Pons (tissue), 1 donor: ENCODE data around the gene ENOX1.

Experiments used
- DNase-seq: peaks from one replicate; pipeline ENCODE4 v3.0.0-alpha.2; 2016; ENCODE audit warnings: low spot score

The ENOX1 gene

DNA sequence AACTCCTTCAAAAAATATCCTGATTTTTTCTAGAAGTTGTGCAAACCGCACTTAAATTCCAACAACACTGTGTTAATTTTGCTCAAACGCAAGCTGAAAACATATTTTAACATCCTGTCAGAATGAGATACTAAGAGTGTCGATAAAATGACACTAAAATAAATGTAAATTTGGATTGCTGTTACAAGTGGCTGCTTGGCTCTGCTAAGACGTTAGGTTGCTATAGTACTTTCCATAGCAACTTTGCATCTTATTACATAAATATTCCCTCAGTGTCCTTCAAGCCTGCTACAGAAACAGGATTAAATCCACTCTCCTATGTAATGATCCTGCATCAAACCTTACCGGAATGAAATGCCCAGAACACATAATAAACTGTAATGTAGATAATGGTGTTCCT lies 471.2 kb downstream of the ENOX1 start:
- no peak for DNase-seq

- no peak for DNase-seq
Measured at GRCh38 chr13:43309311-43309710, 477.5 kb downstream of the ENOX1 start.

DNA sequence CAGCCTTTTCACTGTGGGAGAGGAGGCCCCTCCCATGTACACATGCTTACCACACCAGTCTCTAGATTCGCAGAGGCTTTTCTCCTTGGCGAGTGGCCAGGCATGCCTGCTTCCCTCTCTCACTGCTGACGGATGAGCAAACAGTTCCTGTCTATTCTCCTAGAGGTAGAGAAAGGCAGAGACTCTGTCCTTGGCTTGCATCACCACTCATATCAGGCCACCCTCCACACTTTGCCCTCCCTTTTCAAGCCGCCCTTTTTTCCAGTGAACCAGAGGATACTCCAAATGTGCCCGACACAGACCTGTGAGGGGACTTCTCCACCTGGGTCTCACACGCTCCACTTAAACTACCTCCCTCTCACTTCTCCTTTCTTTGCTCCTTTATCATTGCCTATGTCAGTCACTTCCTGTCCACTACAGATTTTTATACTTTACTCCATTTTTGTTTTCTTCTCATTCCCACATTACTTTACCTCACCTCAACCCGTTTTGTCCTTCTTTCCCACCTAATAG lies 478.8 kb downstream of the ENOX1 start:
- peak; percentile 67 for DNase-seq

- peak; percentile 28 for DNase-seq
Measured at GRCh38 chr13:43307221-43307920, 479.4 kb downstream of the ENOX1 start.

DNA sequence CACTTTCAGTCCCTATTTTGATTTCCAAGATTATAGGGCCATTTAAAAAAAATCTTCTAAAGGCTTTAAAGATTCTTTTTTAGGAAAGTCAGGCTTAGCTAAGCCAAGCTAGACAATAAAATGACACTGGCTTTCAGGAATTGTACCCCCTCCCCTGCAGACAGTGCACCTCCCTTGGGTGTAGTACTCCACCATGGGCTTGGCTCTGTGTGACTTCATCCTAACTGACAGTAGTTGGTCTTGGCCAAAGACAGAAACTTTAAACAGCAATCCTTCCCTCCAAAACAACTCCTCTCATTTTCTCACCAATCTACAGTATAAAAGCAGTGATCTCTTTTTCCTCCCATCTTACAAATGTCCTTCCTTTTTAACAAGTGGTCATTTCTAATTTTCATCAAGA lies 480.4 kb downstream of the ENOX1 start:
- DNase-seq, result no peak

GRCh38 chr13:43305416-43305815 lies 481.4 kb downstream of the ENOX1 start:
- DNase-seq, result no peak

DNA sequence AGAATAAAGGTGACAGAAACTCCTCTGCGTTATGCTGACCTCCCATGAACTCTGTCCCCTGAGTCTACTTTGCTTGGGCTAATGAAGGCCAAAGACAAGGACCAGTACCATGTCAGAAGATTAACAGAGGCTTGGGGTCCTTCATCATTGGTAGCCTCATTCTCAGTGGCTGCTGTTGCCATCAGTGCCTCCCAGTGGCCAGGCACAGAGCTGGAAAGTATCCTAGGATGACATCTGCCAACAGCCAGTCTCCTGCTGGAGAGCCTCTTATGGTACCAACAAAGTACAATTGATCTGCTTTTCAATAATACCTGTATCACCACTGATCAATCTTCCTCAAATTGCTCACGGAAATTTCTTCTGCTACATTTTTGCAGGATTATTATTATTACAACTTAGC lies 481.8 kb downstream of the ENOX1 start:
- DNase-seq, result peak; percentile 41

DNA sequence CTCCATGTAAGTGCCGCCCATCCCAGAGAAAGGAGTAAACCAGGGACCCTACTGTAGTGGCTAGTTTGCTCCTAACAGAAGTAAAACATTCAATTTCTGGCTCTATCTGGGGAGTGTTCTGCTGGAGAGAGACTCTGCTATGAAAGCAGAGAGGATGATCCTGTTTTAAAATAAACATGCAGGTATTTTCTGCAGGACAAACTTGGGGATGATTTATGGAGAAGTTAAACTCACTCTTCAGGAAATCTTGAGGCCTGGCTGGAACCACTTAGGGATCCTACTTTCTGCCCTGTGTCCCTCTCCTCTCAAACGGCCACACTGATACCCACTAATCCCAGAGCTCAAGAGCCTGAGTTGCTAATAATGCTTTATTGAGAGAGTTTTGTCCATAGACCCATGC lies 482.3 kb downstream of the ENOX1 start:
- DNase-seq, result no peak

DNA sequence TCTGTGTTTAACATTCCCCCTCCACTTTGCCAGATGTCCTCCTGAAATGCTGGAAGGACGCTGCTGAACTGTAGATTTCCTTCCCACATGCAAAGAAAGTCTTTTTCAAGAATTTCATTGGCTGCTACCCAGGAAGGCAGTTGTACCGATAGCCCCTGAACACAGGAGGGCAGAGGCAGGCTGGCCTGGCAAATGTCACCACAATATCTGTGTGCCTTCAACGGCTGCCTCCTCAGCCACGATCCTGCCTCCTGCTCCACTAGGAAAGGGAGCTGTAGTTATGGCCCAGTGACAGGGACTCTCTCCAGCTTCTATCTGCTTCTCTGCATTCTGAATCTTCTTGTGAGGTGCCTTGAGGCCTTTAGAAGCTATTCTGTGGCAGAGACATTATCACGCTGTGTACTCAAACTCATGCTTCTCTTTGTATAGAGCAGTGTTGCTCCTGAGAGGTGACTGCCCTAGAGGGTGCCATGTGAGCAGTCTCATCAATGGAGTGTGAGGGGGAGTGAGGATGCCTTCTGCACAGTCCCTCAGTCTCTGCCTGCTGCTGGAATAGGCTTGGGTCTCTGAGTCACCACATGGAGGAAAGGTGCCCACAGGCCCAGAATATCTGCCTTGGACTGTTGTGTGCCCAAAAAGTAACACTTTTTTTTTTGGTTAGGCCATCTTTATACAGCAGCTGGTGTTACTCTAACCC lies 483.6 kb downstream of the ENOX1 start:
- peak; percentile 79 for DNase-seq

DNA sequence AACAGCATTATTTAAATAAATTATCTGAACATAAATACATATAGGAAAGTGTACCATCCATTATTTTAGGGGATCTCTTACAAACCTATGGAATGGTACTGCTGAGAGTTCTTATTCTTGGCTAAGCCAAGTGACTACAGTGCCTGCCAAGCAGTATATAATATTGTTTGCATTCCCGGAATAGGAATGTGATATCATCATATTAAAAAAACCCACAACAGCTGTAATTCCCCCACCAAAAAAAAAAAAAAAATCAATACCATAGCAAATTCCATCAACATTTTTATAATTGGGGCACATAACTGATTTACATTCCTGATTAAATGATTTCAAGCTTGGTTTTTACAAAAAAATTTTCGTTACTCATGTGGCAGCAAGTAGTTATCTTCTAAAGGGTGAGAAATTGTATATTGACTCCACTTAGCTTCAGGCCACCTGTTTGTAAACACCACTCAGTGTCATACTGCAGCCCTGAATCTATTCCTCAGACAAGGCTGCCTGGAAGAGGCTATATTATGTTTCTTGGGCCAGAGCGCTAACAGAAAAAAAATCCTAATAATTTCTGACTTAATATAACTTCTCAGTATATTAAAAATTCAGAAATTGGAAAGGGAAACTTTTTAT lies 485.3 kb downstream of the ENOX1 start:
- DNase-seq, result no peak

GRCh38 chr13:43300865-43301264 lies 485.9 kb downstream of the ENOX1 start:
- no peak for DNase-seq

DNA sequence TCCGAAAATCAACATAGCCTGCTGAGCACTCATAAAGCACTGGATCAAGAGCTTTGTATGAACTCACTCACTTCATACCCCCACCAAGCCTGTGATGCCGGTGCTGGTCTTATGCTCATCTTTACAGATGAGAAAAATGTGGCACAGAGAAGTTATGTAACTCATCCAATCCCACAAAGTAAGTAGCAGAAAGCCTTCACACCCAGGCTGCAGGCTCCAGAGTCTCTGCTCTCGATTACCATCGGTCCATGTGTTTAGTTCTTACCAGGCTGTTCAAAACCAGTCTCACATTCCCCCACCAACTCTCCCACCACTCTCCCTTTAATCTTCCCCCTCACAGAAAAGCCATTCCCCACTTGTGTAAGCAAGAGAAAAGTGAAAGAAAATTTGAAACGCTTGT lies 487.4 kb downstream of the ENOX1 start:
- DNase-seq, result no peak

- no peak for DNase-seq
Measured at GRCh38 chr13:43298816-43299215, 488.0 kb downstream of the ENOX1 start.

- no peak for DNase-seq
Measured at GRCh38 chr13:43297967-43298678, 488.6 kb downstream of the ENOX1 start.

- no peak for DNase-seq
Measured at GRCh38 chr13:43295825-43296564, 490.8 kb downstream of the ENOX1 start.

- no peak for DNase-seq
Measured at GRCh38 chr13:43295321-43295720, 491.5 kb downstream of the ENOX1 start.

DNA sequence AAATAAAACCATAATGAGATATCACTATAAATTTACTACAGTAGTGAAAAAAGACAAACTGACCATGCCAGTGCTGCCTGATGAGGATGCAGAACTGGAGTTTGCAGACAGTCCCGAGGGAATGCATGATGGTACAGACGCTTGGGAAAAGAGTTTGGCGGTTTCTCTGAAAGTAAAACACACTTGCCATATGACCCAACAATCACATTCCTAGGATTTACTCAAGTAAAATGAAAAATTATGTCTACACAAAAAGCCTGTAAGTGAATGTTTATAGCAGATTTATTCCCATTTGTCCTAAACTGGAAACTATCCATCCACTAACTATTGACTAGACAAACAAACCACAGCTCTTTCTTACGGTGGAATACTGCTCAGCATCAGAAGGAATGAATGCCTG lies 492.4 kb downstream of the ENOX1 start:
- no peak for DNase-seq

GRCh38 chr13:43293986-43294385 lies 492.8 kb downstream of the ENOX1 start:
- DNase-seq, result no peak

GRCh38 chr13:43293561-43293960 lies 493.2 kb downstream of the ENOX1 start:
- DNase-seq, result no peak

GRCh38 chr13:43293008-43293407 lies 493.8 kb downstream of the ENOX1 start:
- no peak for DNase-seq

GRCh38 chr13:43291287-43292060 lies 495.3 kb downstream of the ENOX1 start:
- no peak for DNase-seq
